HCT116 (cell line): ENCODE results near the gene AMBRA1.

Experiments
- ATF3 ChIP-seq: IDR thresholded peaks from 2 replicates; pipeline ENCODE4 v1.6.1; 2012
- POLR2A ChIP-seq: IDR thresholded peaks from 2 replicates; pipeline ENCODE4 v1.7.0; 2011; ENCODE audit warnings: borderline replicate concordance; ENCODE audit not compliant: insufficient read depth, insufficient read length; ENCODE audit errors: extremely low read depth
- YY1 ChIP-seq: IDR thresholded peaks from 2 replicates; pipeline ENCODE4 v1.6.1; 2011; ENCODE audit warnings: low read length, low read depth, moderate library complexity, mild to moderate bottlenecking; ENCODE audit not compliant: insufficient replicate concordance; ENCODE audit errors: extremely low read depth

- no peak for TF ChIP-seq ATF3
- TF ChIP-seq POLR2A: no peak
- no peak for TF ChIP-seq YY1
These were observed 185.3 kb downstream of the AMBRA1 start for GRCh38 chr11:46408407-46408986.
